PC-3 (cell line): ENCODE data around the gene HLA-A. TPM values are rescaled to one million over a fixed set of nuclear protein-coding genes. Genes with fewer than 3 reads are reported as not detected.
A peak's percentile ranks its signal among the peaks of the same experiment; 100 is the strongest.

Experiments
- ATAC-seq: fragments of 200-7000 bp; cut with Tn5 transposase; 2 replicates; pipeline ENCODE4 v1.9.1; 2020; ENCODE audit warnings: mild to moderate bottlenecking, moderate library complexity
- BruUV-seq: library from RNA; stranded (reverse); fragments of 400-500 nt; replicated peaks from 2 replicates; lab custom pipeline; 2021; lab: Mats Ljungman, UMichigan
- CTCF ChIA-PET: fragments of 300-600 bp; sonication (Branson Sonifier 250); formaldehyde crosslinking; loops from one replicate; lab custom pipeline; 2022; ENCODE audit warnings: antibody characterized with exemption; lab: Charles Lee
- POLR2A ChIA-PET: fragments of 300-600 bp; sonication (Branson Sonifier 250); formaldehyde crosslinking; loops from one replicate; lab custom pipeline; 2022; ENCODE audit warnings: antibody characterized with exemption; ENCODE audit not compliant: unreplicated experiment; lab: Charles Lee
- DNase-seq: peaks from one replicate; pipeline ENCODE4 v3.0.0-alpha.2; 2015
- H2AFZ ChIP-seq: fragments of 300-600 bp; sonication (generic); 2 replicates; pipeline ENCODE4 v1.6.0; 2016; ENCODE audit warnings: antibody characterized with exemption, low read length
- H3F3A ChIP-seq: fragments of 300-600 bp; sonication (generic); one replicate; pipeline ENCODE4 v1.6.0; 2017; ENCODE audit warnings: antibody characterized with exemption, low read length, control low read depth, mild to moderate bottlenecking; ENCODE audit not compliant: unreplicated experiment
- H3K27ac ChIP-seq: fragments of 300-600 bp; sonication (generic); 2 replicates; pipeline ENCODE4 v1.5.1; 2016; ENCODE audit warnings: mild to moderate bottlenecking, low read length
- H3K27me3 ChIP-seq: fragments of 300-600 bp; sonication (generic); 2 replicates; pipeline ENCODE4 v1.6.1; 2016; ENCODE audit warnings: low read length, mixed read lengths
- H3K36me3 ChIP-seq: fragments of 300-600 bp; sonication (generic); 2 replicates; pipeline ENCODE4 v1.6.1; 2016; ENCODE audit warnings: low read depth, mixed run types, low read length, mixed read lengths
- H3K4me1 ChIP-seq: fragments of 300-600 bp; sonication (generic); 2 replicates; pipeline ENCODE4 v1.5.1; 2016; ENCODE audit warnings: low read length; ENCODE audit not compliant: insufficient read depth
- H3K4me2 ChIP-seq: fragments of 300-600 bp; sonication (generic); 2 replicates; pipeline ENCODE4 v1.6.0; 2016; ENCODE audit warnings: low read length
- H3K4me3 ChIP-seq: fragments of 300-600 bp; sonication (generic); 2 replicates; pipeline ENCODE4 v1.5.1; 2016; ENCODE audit warnings: mild to moderate bottlenecking, low read length, mixed read lengths
- H3K79me2 ChIP-seq: fragments of 300-600 bp; sonication (generic); 2 replicates; pipeline ENCODE4 v1.6.1; 2017; ENCODE audit warnings: low read length, mixed read lengths
- H3K9ac ChIP-seq: fragments of 300-600 bp; sonication (generic); 2 replicates; pipeline ENCODE4 v1.6.0; 2016; ENCODE audit warnings: mild to moderate bottlenecking, low read length
- H3K9me2 ChIP-seq: fragments of 300-600 bp; sonication (generic); replicated peaks from 2 replicates; pipeline ENCODE4 v1.6.1; 2016; ENCODE audit warnings: mixed run types, low read length, mixed read lengths
- H3K9me3 ChIP-seq: fragments of 300-600 bp; sonication (generic); 2 replicates; pipeline ENCODE4 v1.6.1; 2016; ENCODE audit warnings: low read length, mixed read lengths
- H4K20me1 ChIP-seq: fragments of 300-600 bp; sonication (generic); 2 replicates; pipeline ENCODE4 v1.6.1; 2016; ENCODE audit warnings: low read length, mixed read lengths
- EZH2 ChIP-seq: fragments of 300-600 bp; sonication (generic); IDR thresholded peaks from one replicate; pipeline ENCODE4 v1.6.1; 2017; ENCODE audit warnings: antibody characterized with exemption, mild to moderate bottlenecking, low read length; ENCODE audit not compliant: unreplicated experiment
- EZH2phosphoT487 ChIP-seq: fragments of 300-600 bp; sonication (generic); IDR thresholded peaks from 2 replicates; pipeline ENCODE4 v1.6.1; 2018; ENCODE audit warnings: mild to moderate bottlenecking, antibody characterized with exemption, low read length, borderline replicate concordance
- intact Hi-C: fragments of 100-400 bp; cut with micrococcal nuclease; formaldehyde crosslinking; loops from 2 replicates; pipeline ENCODE4 v1.9.0; 2023
- total RNA-seq: library from RNA; depleted of rRNA; stranded (reverse); fragments of >200 nt; gene quantifications from 2 replicates; pipeline ENCODE4 v1.2.3, GENCODE V29; 2014
- TF ChIP-seq, protein P1 (sequence below): fragments of 300-600 bp; sonication (generic); conservative IDR thresholded peaks from 2 replicates; pipeline ENCODE4 v1.5.1; 2017; ENCODE audit warnings: antibody characterized with exemption, low read depth, mild to moderate bottlenecking, low read length

Gene HLA-A
- total RNA-seq, 1 experiment from 2014 or later = 426 TPM

DNA sequence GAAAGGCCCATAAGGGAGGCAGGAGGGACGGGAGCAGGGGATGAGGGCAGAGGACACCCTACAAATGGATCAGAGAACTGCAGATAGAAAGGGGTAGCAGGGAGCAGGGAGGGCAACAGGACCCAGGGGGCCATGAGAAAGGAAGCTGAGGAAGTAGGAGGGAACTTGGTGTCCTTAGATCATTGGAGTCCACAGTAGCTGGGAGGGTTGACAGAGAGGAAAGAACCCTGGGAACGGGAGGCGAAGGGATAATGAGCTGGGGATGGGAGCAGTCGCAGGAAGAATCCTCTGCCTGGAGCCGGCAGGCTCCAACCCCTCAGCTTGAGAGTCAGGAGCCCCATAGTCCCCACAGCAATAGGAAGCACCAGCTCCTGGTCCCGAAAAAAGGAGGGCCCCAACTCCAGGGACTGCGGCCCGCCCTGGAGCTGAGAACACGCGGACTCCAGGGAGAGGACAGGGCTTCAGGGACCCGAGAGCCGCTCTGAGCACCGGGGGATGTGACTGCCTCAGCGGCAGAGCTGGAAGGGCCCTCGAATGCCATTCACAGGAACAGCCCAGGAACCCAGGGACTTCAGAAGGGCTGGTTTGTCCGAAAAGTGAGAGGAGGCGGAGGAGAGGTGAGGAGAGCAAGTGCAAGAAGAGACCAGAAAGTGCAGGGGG lies 32.7 kb downstream of the HLA-A start:
- ChIA-PET POLR2A (interaction anchor here (0.6 kb wide), 1 partner anchor 14 kb away, joined by 6 read pairs; no protein-coding TSS in a partner anchor), CTCF (no interaction called here)
- no peak for TF ChIP-seq EZH2phosphoT487
- TF ChIP-seq, protein P1, sequence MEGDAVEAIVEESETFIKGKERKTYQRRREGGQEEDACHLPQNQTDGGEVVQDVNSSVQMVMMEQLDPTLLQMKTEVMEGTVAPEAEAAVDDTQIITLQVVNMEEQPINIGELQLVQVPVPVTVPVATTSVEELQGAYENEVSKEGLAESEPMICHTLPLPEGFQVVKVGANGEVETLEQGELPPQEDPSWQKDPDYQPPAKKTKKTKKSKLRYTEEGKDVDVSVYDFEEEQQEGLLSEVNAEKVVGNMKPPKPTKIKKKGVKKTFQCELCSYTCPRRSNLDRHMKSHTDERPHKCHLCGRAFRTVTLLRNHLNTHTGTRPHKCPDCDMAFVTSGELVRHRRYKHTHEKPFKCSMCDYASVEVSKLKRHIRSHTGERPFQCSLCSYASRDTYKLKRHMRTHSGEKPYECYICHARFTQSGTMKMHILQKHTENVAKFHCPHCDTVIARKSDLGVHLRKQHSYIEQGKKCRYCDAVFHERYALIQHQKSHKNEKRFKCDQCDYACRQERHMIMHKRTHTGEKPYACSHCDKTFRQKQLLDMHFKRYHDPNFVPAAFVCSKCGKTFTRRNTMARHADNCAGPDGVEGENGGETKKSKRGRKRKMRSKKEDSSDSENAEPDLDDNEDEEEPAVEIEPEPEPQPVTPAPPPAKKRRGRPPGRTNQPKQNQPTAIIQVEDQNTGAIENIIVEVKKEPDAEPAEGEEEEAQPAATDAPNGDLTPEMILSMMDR = no peak
- no peak for TF ChIP-seq EZH2
- ATAC-seq (no peak), DNase-seq (no peak)
- H3K9ac ChIP-seq = no peak overlapping the region
- H3K27ac ChIP-seq = no peak overlapping the region
- H3K4me3 ChIP-seq = no peak overlapping the region
- no peaks in the 10 kb centered on the region for H4K20me1 ChIP-seq
- H3K36me3 ChIP-seq = no peaks in the 10 kb centered on the region
- intact Hi-C loops = no loop called here
- no peaks in the 10 kb centered on the region for H3F3A ChIP-seq
- H3K4me1 ChIP-seq = peaks cover 16% of the 10 kb centered on the region
- no peak overlapping the region for H2AFZ ChIP-seq
- no TSS peak for BruUV-seq
- no peaks in the 10 kb centered on the region for H3K9me2 ChIP-seq
- no peak overlapping the region for H3K4me2 ChIP-seq
- no peaks in the 10 kb centered on the region for H3K79me2 ChIP-seq
- no peaks in the 10 kb centered on the region for H3K9me3 ChIP-seq
- no peaks in the 10 kb centered on the region for H3K27me3 ChIP-seq

- Histone ChIP-seq H3K36me3 (no peaks in the 10 kb centered on the region), H3F3A (no peaks in the 10 kb centered on the region), H3K9ac (no peak overlapping the region), H3K9me3 (no peaks in the 10 kb centered on the region), H3K79me2 (no peaks in the 10 kb centered on the region), H3K4me2 (peak overlapping the region; percentile 82), H3K9me2 (no peaks in the 10 kb centered on the region), H3K4me1 (peaks cover 16% of the 10 kb centered on the region), H3K27ac (no peak overlapping the region), H3K27me3 (no peaks in the 10 kb centered on the region), H3K4me3 (no peak overlapping the region), H4K20me1 (no peaks in the 10 kb centered on the region), H2AFZ (no peak overlapping the region)
- BruUV-seq = no TSS peak
- TF ChIP-seq, protein P1 = no peak
- TF ChIP-seq EZH2 (no peak), EZH2phosphoT487 (no peak)
- intact Hi-C loops = no loop called here
- ChIA-PET POLR2A (no interaction called here), CTCF (no interaction called here)
- ATAC-seq (no peak), DNase-seq (no peak)
These were observed 33.2 kb downstream of the HLA-A start for GRCh38 chr6:29975561-29975907.

- H3K9me2 ChIP-seq = no peaks in the 10 kb centered on the region
- H3K4me1 ChIP-seq = peaks cover 16% of the 10 kb centered on the region
- ATAC-seq = no peak
- H3K36me3 ChIP-seq = no peaks in the 10 kb centered on the region
- peak overlapping the region; percentile 86 for H2AFZ ChIP-seq
- POLR2A ChIA-PET = interaction anchor here (0.6 kb wide), 3 partner anchors 37 to 196 kb away, joined by 3 to 7 read pairs (median 7); no protein-coding TSS in a partner anchor
- H4K20me1 ChIP-seq = no peaks in the 10 kb centered on the region
- TF ChIP-seq, protein P1 = no peak
- TF ChIP-seq EZH2phosphoT487 = no peak
- no peak for TF ChIP-seq EZH2
- H3F3A ChIP-seq = no peaks in the 10 kb centered on the region
- H3K27me3 ChIP-seq = no peaks in the 10 kb centered on the region
- BruUV-seq = no TSS peak
- peak overlapping the region; percentile 71 for H3K4me3 ChIP-seq
- H3K9ac ChIP-seq = peak overlapping the region; percentile 58
- no peak for DNase-seq
- H3K4me2 ChIP-seq = peak overlapping the region; percentile 82
- intact Hi-C loops = loop anchor here (2.0 kb wide), 1 partner anchor 33 kb away; the partner anchor contains the start of gene HLA-A
- H3K9me3 ChIP-seq = no peaks in the 10 kb centered on the region
- CTCF ChIA-PET = no interaction called here
- H3K27ac ChIP-seq = peak overlapping the region; percentile 61
- H3K79me2 ChIP-seq = no peaks in the 10 kb centered on the region
These were observed 33.9 kb downstream of the HLA-A start for GRCh38 chr6:29976253-29976587.
